BE2C (cell line): ENCODE results near the gene PGGHG.
"Not testable (repeated sequence)": the region's sequence is repeated elsewhere in the genome, so short reads cannot be mapped to it uniquely, and the experiment has no call there.

Source experiments
- DNase-seq: peaks from one replicate; pipeline ENCODE4 v3.0.0-alpha.2; 2020
- H3K27me3 ChIP-seq: fragments of 250-450 bp; sonication (Bioruptor Pico); 2 replicates; pipeline ENCODE4 v1.5.1; 2020; ENCODE audit warnings: mild to moderate bottlenecking
- H3K36me3 ChIP-seq: fragments of 250-450 bp; sonication (Bioruptor Pico); 2 replicates; pipeline ENCODE4 v1.5.1; 2020; ENCODE audit warnings: mild to moderate bottlenecking
- H3K4me1 ChIP-seq: fragments of 250-450 bp; sonication (Bioruptor Pico); 2 replicates; pipeline ENCODE4 v1.5.1; 2020
- H3K4me3 ChIP-seq: 2 replicates; pipeline ENCODE4 v1.5.1; 2011; ENCODE audit warnings: low read depth, low read length
- H3K9me3 ChIP-seq: fragments of 250-450 bp; sonication (Bioruptor Pico); 2 replicates; pipeline ENCODE4 v1.5.1; 2020
- TF ChIP-seq, protein P1 (sequence below): IDR thresholded peaks from 2 replicates; pipeline ENCODE4 v1.5.1; 2012; ENCODE audit warnings: mild to moderate bottlenecking, low read depth, low read length

Gene PGGHG

DNA sequence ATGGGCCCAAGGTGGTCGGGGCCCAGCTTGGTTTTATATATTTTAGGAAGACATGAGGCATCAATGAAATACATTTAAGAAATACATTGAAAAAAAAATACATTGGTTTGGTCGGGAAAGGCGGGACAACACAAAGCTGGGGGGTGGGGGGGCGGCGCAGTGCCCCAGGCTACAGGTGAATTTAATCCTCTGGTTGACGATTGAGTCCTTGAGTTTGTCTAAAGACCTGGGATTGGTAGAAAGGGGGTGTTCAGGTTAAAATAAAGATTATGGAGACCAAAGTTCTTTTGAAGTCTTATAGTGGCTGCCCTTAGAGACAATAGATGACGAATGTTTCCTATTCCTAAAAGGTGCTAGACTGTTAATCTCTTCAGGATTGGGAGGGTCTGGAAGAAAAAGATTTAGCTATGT lies 28.0 kb downstream of the PGGHG start:
- H3K9me3 ChIP-seq: no peaks in the 10 kb centered on the region
- DNase-seq: no peak
- H3K27me3 ChIP-seq: peaks cover 5% of the 10 kb centered on the region
- H3K36me3 ChIP-seq: no peaks in the 10 kb centered on the region
- no peaks in the 10 kb centered on the region for H3K4me1 ChIP-seq
- TF ChIP-seq, protein P1, sequence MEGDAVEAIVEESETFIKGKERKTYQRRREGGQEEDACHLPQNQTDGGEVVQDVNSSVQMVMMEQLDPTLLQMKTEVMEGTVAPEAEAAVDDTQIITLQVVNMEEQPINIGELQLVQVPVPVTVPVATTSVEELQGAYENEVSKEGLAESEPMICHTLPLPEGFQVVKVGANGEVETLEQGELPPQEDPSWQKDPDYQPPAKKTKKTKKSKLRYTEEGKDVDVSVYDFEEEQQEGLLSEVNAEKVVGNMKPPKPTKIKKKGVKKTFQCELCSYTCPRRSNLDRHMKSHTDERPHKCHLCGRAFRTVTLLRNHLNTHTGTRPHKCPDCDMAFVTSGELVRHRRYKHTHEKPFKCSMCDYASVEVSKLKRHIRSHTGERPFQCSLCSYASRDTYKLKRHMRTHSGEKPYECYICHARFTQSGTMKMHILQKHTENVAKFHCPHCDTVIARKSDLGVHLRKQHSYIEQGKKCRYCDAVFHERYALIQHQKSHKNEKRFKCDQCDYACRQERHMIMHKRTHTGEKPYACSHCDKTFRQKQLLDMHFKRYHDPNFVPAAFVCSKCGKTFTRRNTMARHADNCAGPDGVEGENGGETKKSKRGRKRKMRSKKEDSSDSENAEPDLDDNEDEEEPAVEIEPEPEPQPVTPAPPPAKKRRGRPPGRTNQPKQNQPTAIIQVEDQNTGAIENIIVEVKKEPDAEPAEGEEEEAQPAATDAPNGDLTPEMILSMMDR: no peak
- H3K4me3 ChIP-seq: no peak overlapping the region

DNA sequence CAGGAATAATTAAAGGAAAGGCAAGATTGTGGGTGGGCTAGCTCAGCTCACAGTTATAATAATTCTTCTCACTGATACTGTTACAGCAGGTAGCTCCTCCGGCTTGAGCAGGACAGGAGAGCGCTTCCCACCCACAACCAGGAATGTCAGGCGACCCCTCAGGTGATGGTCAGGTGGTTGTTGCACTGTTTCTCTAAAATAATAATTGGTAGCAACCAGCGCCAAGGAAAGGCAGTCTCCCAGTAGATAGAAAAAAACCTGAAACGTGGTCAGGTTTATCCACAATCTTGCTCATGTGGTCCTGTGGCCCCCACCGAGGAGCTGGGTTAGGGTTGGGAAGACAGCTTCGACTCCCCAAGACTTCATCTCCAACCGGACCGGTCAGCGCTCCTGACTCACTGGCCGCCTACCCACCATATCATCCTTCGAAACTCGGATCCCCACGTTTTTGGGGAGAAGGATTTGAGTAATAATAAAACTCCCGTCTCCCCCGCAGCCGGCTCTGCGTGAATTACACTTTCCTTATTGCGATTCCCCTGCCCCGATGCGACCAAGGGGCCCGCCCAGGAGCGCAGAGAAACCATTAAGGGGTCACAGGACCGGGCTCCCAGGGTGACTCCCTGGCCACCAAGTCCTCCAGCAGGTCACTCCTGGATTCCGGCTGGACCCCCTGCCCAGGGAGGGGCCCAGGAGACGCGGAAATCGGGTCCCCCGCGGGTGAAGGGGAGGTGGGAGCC lies 28.9 kb downstream of the PGGHG start:
- not testable (repeated sequence) for H3K36me3 ChIP-seq, H3K27me3 ChIP-seq, H3K9me3 ChIP-seq, H3K4me1 ChIP-seq, DNase-seq, H3K4me3 ChIP-seq

DNA sequence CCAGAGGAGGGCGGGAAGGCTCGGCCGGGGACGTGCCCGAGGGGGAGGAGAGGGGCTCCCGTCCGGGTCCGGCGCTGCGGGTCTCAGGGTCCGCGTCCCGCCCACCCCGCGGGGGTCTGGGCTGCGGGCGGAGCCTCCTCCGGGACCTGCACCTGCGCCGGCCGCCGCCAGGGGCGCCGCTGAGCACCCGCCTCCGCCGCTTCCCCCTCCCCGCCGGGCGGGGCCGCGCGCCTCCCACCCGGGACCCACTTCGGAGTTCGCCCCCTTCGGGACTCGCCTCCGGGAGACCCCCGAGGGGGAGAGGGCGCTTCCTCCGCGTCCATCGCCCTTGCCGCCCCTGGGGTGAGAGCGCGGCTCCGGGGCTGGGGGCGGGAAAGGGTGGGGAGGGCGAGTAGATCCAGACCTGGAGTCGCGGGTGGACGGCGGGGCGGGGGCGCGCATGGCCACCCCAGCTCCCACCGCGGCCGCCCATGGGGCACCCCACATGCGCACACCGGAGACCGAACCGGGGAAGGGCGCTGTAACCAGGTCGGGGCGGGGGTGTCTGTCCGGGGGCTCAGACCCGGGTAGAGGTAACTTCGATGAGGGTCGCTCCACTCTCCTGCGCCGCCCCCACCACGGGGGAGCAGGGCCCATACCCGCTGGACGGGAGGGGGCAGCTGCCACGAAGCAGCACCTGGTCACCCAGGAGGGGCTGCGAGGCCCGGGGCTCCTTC lies 29.6 kb downstream of the PGGHG start:
- not testable (repeated sequence) for H3K4me3 ChIP-seq

DNA sequence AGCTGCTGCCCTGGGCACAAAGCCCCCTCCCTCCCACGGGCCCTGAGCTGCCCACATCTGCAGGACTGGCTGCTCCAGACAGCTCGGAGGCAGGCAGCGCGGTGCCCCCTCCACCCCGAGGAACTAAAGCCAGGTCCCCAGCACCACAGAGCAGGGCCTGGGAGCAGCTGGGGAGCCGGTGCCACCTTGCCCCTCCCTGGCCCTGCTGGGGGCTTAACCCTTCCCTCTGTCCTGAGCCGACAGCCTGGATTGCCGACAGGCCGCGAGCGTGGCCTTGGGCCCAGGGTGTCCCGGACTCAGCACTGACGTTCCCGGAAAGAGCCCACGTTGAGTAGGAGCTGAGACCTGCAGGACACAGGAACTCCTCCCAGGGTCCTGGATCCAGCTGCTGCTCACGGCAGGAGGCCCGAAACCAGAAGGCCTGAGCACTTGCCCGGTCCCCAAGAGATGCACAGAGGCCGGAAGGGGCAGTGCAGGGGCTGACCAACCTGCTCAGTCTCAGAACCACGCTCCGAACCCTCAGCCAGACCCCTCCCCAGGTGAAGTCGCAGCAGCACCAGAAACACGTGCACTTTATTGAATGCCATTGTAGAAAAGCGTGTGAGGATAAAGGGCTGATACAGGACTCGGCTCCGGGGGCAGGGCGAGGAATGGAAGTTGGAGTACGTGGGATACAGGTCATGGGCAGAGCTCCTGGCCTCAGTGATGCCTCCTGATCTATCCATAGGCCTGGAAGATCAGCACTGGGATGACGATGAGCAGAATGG lies 30.4 kb downstream of the PGGHG start:
- not testable (repeated sequence) for H3K9me3 ChIP-seq, H3K27me3 ChIP-seq, DNase-seq

More for the DNA sequence above, 29.6 kb downstream of the PGGHG start:
- not testable (repeated sequence) for H3K36me3 ChIP-seq, H3K27me3 ChIP-seq, H3K9me3 ChIP-seq, H3K4me1 ChIP-seq, DNase-seq

DNA sequence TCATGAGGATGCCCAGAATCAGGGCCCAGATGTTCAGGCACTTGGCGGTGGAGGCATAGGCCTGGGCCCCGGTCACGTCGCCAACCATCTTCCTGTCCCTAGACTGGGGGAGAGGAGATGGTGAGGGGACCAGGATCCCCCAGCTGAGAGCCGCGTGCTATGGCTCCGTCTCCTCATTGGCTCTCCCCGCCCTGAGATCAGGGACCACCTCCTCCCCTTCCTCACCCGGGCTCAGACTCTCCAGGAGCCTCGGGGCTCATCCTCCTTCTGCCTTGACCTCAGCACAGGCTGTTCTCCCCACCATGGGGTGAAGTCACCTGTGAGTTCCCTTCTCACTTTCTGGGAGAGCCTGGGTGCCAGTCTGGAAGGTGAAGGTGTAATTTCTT lies 31.0 kb downstream of the PGGHG start:
- not testable (repeated sequence) for H3K36me3 ChIP-seq, H3K4me3 ChIP-seq, H3K9me3 ChIP-seq, H3K4me1 ChIP-seq, H3K27me3 ChIP-seq, DNase-seq

More for the DNA sequence above, 30.4 kb downstream of the PGGHG start:
- not testable (repeated sequence) for H3K36me3 ChIP-seq, H3K4me1 ChIP-seq, H3K4me3 ChIP-seq

DNA sequence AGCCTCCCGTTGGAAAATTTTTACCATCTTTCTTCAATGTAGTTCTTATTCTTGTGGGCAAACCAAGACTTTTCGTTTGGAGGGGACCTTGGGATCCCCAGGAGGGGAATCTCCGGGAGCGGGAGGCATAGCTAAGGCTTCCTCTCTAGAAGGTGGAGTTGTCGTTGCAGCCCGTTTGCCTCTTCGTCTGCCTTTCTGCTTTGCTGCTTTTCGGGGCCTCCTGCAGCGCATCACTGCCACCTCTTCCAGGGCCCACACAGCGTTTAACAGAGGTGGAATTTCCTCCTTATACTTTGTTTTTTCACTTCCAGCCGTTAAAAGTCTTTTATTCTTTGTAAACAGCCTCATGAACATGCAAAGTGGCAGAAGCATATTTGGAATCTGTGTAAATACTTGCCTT lies 35.2 kb downstream of the PGGHG start:
- Histone ChIP-seq H3K4me1 (no peaks in the 10 kb centered on the region), H3K4me3 (no peak overlapping the region), H3K27me3 (no peaks in the 10 kb centered on the region), H3K9me3 (no peaks in the 10 kb centered on the region), H3K36me3 (no peaks in the 10 kb centered on the region)
- TF ChIP-seq, protein P1: no peak
- no peak for DNase-seq

DNA sequence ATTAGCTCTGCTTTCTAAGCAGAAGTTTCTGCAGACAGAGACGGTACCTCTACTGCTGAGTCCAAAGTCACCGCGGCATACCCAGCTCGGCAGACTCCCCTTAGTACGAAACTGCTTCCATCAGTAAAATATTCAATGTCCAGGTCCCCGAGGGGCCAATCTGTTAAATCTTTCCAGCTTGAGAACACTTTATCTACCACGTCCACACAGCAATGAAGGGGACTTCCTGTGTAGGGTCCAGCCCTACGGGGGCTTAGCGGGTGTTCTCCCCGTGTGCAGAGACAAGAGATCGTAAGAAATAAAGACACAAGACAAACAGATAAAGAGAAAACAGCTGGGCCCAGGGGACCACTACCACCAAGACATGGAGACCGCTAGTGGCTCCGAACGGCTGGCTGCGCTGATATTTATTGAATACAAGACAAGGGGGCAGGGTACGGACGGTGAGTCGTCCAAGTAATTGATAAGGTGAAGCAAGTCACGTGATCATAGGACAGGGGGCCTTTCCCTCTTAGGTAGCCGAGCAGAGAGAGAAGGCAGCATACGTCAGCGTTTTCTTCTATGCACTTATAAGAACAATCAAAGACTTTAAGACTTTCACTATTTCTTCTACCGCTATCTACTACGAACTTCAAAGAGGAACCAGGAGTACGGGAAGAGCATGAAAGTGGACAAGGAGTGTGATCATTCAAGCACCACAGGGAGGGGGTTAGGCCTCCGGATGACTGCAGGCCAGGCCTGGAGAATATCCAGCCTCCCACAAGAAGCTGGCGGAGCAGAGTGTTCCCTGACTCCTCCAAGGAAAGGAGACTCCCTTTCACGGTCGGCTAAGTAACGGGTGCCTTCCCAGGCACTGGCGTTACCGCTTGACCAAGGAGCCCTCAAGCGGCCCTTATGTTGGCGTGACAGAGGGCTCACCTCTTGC lies 35.9 kb downstream of the PGGHG start:
- H3K4me1 ChIP-seq, H3K9me3 ChIP-seq, H3K36me3 ChIP-seq, DNase-seq, H3K4me3 ChIP-seq, H3K27me3 ChIP-seq: not testable (repeated sequence)

DNA sequence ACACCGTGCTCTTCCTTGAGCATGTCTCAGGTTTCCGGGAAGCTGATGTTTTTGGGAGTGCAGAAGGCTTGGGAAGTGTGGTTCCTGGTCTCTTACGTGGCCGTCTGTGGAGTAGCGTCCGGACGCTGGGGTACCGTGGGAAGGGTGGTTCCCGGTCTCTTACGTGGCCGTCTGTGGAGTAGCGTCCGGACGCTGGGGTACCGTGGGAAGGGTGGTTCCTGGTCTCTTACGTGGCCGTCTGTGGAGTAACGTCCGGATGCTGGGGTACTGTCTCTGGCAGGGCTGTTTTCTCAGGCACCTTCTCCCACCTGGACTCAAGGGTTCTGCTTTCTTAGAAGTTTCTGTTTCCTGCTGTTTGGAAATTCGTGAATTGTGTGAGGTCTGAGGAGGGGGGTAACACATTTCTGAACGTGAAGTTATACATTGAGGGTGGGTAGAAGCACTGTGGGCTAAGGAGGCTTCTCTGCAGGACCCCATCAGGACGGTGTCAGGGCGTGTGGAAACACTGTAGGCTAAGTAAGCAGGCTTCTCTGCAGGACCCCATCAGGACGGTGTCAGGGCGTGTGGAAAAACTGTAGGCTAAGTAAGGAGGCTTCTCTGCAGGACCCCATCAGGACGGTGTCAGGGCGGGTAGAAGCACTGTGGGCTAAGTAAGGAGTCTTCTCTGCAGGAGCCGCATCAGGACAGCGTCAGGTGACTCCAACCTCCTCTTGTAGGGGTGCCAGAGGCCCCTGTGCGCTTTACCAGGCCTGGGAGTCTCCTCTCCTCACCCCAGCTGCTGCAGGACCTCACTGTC lies 37.1 kb downstream of the PGGHG start:
- no peaks in the 10 kb centered on the region for H3K36me3 ChIP-seq
- TF ChIP-seq, protein P1: no peak
- no peaks in the 10 kb centered on the region for H3K27me3 ChIP-seq
- DNase-seq: no peak
- H3K4me1 ChIP-seq: no peaks in the 10 kb centered on the region
- H3K4me3 ChIP-seq: no peak overlapping the region
- H3K9me3 ChIP-seq: no peaks in the 10 kb centered on the region
